Natural killer cell (primary cell): Measurements from ENCODE around the gene SNX3. TPM values are rescaled to one million over a fixed set of nuclear protein-coding genes. Genes with fewer than 3 reads are reported as not detected.
A peak's percentile ranks its signal among the peaks of the same experiment; 100 is the strongest.

ENCODE experiments used
- ATAC-seq, 3 donors: fragments of 150-1000 bp in 2 of 3; fragments of 200-7000 bp in 1 of 3; cut with Tn5 transposase; 1 replicate in 1 of 3; 2 replicates in 2 of 3; pipeline ENCODE4 v1.10.0; 2021; ENCODE audit warnings: mild to moderate bottlenecking in 2 of 3, moderate library complexity in 2 of 3
- DNase-seq, 2 donors: peaks; one replicate each; pipeline versions ENCODE4 v3.0.0 to v3.0.0-alpha.2; 2013 to 2021; ENCODE audit warnings: mixed read lengths in 1 of 2
- H3K27ac ChIP-seq: one replicate; pipeline ENCODE4 v1.5.1; 2013; ENCODE audit warnings: mild to moderate bottlenecking, low read length
- H3K27me3 ChIP-seq: one replicate; pipeline ENCODE4 v1.6.1; 2013; ENCODE audit warnings: low read length; ENCODE audit not compliant: control insufficient read depth, insufficient read depth
- H3K36me3 ChIP-seq: one replicate; pipeline ENCODE4 v1.6.1; 2013; ENCODE audit warnings: low read length; ENCODE audit not compliant: control insufficient read depth, insufficient read depth
- H3K4me1 ChIP-seq: one replicate; pipeline ENCODE4 v1.6.1; 2013; ENCODE audit warnings: low read length; ENCODE audit not compliant: control insufficient read depth, insufficient read depth
- H3K4me3 ChIP-seq: one replicate; pipeline ENCODE4 v1.5.1; 2013; ENCODE audit warnings: low read length
- H3K9me3 ChIP-seq: one replicate; pipeline ENCODE4 v1.6.1; 2013; ENCODE audit warnings: low read length; ENCODE audit not compliant: control insufficient read depth, insufficient read depth
- H3K27ac Mint-ChIP-seq, 2 donors: one replicate each; pipeline ENCODE4 v1.8.0; 2022; ENCODE audit warnings: mild to moderate bottlenecking in 2 of 2, mixed read lengths in 2 of 2, moderate library complexity in 1 of 2
- H3K27me3 Mint-ChIP-seq, 2 donors: one replicate each; pipeline ENCODE4 v1.8.0; 2022; ENCODE audit warnings: low read depth in 2 of 2, mixed read lengths in 2 of 2
- H3K36me3 Mint-ChIP-seq: one replicate; pipeline ENCODE4 v1.8.0; 2022; ENCODE audit warnings: mixed read lengths
- H3K4me1 Mint-ChIP-seq, 2 donors: one replicate each; pipeline ENCODE4 v1.8.0; 2022; ENCODE audit warnings: mixed read lengths in 2 of 2
- H3K4me3 Mint-ChIP-seq: one replicate; pipeline ENCODE4 v1.8.0; 2022; ENCODE audit warnings: mild to moderate bottlenecking, moderate library complexity, mixed read lengths
- H3K9me3 Mint-ChIP-seq, 2 donors: one replicate each; pipeline ENCODE4 v1.8.0; 2022; ENCODE audit warnings: mixed read lengths in 2 of 2
- CTCF ChIP-seq: fragments of 200-600 bp; IDR thresholded peaks from one replicate; pipeline ENCODE4 v1.8.0; 2022; ENCODE audit warnings: antibody characterized with exemption
- WGBS: methylation state at CpG from one replicate; pipeline ENCODE4 v1.1.7; 2013; ENCODE audit warnings: missing lambda C conversion rate; ENCODE audit not compliant: insufficient coverage; 5-methylcytosine and 5-hydroxymethylcytosine counted together
- intact Hi-C: fragments of 100-400 bp; cut with micrococcal nuclease; formaldehyde crosslinking; loops from one replicate; pipeline ENCODE4 v1.14.2; 2022
- total RNA-seq, 4 donors: library from RNA; stranded (reverse); fragments of 120-200 nt in 1 of 4; gene quantifications; one replicate each; pipeline versions ENCODE4 v1.2.3 to v1.2.4, GENCODE V29; 2013 to 2022

SNX3 gene
- total RNA-seq, 3 donors from 2014 or later (not counting 1 experiment from before 2014, with no cell fraction given): 59.7 to 71.6 (median 70.6) TPM

GRCh38 chr6:108176281-108177089 is 84.4 kb downstream of the SNX3 start:
- Mint-ChIP-seq H3K27ac (no peak overlapping the region), H3K9me3 (no peaks in the 10 kb centered on the region), H3K36me3 (no peaks in the 10 kb centered on the region), H3K4me1 (peaks cover 12 to 25% of the 10 kb centered on the region in 2 donors), H3K27me3 (peaks cover 55 to 79% of the 10 kb centered on the region in 2 donors), H3K4me3 (peak overlapping the region; percentile 45)
- no peak overlapping the region for H3K27ac ChIP-seq
- no peaks in the 10 kb centered on the region for H3K36me3 ChIP-seq
- no peak for TF ChIP-seq CTCF
- 15% methylated on average over 46 of the region's 46 CpGs for WGBS
- H3K9me3 ChIP-seq: no peaks in the 10 kb centered on the region
- DNase-seq (no peak), ATAC-seq (no peak)
- H3K4me3 ChIP-seq: no peak overlapping the region
- H3K27me3 ChIP-seq: peaks cover 66% of the 10 kb centered on the region
- intact Hi-C loops: no loop called here
- H3K4me1 ChIP-seq: peaks cover 14% of the 10 kb centered on the region

- H3K27ac ChIP-seq: no peak overlapping the region
- no peaks in the 10 kb centered on the region for H3K36me3 ChIP-seq
- TF ChIP-seq CTCF: no peak
- no peak overlapping the region for H3K4me3 ChIP-seq
- DNase-seq (no peak), ATAC-seq (no peak)
- peaks cover 12 to 25% of the 10 kb centered on the region in 2 donors for H3K4me1 Mint-ChIP-seq
- H3K9me3 Mint-ChIP-seq: no peaks in the 10 kb centered on the region
- H3K27me3 Mint-ChIP-seq: peaks cover 59 to 83% of the 10 kb centered on the region in 2 donors
- H3K4me3 Mint-ChIP-seq: peak overlapping the region; percentile 45
- peaks cover 16% of the 10 kb centered on the region for H3K4me1 ChIP-seq
- 6% methylated on average over 38 of the region's 38 CpGs for WGBS
- H3K27ac Mint-ChIP-seq: no peak overlapping the region
- intact Hi-C loops: no loop called here
- no peaks in the 10 kb centered on the region for H3K9me3 ChIP-seq
- no peaks in the 10 kb centered on the region for H3K36me3 Mint-ChIP-seq
- peaks cover 68% of the 10 kb centered on the region for H3K27me3 ChIP-seq
Measured at GRCh38 chr6:108175592-108176279, 85.1 kb downstream of the SNX3 start.

GRCh38 chr6:108175176-108175591 is 85.7 kb downstream of the SNX3 start:
- WGBS: 21% methylated on average over 22 of the region's 22 CpGs
- no peak for TF ChIP-seq CTCF

More at GRCh38 chr6:108175176-108175591, 85.7 kb downstream of the SNX3 start:
- H3K27me3 Mint-ChIP-seq: peaks cover 58 to 85% of the 10 kb centered on the region in 2 donors
- ATAC-seq (no peak), DNase-seq (no peak)
- no peaks in the 10 kb centered on the region for H3K36me3 ChIP-seq
- H3K27ac Mint-ChIP-seq: no peak overlapping the region
- peaks cover 17% of the 10 kb centered on the region for H3K4me1 ChIP-seq
- peak overlapping the region; percentile 13 for H3K4me3 Mint-ChIP-seq
- H3K36me3 Mint-ChIP-seq: no peaks in the 10 kb centered on the region
- H3K27me3 ChIP-seq: peaks cover 67% of the 10 kb centered on the region
- H3K9me3 Mint-ChIP-seq: no peaks in the 10 kb centered on the region
- intact Hi-C loops: no loop called here
- peaks cover 12 to 25% of the 10 kb centered on the region in 2 donors for H3K4me1 Mint-ChIP-seq
- H3K9me3 ChIP-seq: no peaks in the 10 kb centered on the region
- H3K4me3 ChIP-seq: no peak overlapping the region
- H3K27ac ChIP-seq: no peak overlapping the region
